HG03457 (cell line): ENCODE measurements around the gene FOXI2.

Experiments
- ATAC-seq: cut with Tn5 transposase; IDR thresholded peaks from one replicate; pipeline ENCODE4 v1.9.1; 2021; ENCODE audit warnings: moderate number of reproducible peaks; ENCODE audit not compliant: unreplicated experiment

FOXI2 gene

DNA sequence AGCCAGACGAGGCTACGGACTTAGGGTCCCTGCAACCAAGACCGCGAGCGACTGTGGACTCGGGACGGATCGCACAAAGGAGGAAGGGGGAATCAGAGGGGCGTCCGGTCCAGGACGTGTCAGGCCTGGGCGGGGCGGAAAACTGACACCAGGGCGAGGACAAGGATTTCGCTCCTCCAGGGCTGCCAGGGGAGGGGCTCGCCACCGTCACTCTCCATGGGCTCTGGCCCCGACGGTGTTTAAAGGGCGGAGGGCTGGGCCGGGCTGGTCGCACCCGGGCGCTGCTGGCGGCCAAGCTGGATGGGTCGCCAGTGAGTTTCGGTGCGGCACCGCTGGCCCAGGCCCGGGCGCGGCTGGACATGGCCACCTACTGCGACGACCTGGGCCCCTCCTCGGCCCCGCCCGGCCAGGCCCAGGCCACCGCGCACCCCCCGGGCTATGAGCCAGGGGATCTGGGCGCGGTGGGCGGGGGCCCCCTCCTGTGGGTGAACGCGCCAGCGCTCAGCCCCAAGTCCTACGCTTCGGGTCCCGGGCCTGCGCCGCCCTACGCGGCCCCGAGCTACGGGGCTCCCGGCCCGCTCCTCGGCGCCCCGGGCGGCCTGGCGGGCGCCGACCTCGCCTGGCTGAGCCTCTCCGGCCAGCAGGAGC, at the start of gene FOXI2:
Gene FOXI2 (plus strand): TSS at position 271 of the 648 bp plus-strand sequence. CDS start 89 bp downstream, at position 360.
- no peak for ATAC-seq

DNA sequence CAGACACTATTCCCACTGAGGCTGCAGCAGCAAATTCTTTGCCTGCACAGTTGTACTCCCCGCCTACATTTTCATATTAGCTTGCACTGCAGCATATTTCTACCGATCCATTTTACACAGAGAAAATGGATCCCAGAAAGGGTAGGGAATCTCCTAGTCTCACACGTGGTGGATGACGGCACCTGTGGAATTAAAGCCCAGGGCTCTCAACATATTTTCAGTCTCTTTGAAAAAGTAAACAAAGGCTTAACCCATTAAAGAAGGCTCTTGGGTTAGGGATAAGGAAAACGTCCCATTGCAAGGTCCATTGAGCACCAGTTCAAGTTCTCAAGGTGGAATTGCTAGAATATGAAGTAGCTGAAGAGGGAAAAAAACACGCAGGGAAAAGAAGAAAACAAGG, 49.4 kb upstream of the FOXI2 start:
- ATAC-seq = no peak

DNA sequence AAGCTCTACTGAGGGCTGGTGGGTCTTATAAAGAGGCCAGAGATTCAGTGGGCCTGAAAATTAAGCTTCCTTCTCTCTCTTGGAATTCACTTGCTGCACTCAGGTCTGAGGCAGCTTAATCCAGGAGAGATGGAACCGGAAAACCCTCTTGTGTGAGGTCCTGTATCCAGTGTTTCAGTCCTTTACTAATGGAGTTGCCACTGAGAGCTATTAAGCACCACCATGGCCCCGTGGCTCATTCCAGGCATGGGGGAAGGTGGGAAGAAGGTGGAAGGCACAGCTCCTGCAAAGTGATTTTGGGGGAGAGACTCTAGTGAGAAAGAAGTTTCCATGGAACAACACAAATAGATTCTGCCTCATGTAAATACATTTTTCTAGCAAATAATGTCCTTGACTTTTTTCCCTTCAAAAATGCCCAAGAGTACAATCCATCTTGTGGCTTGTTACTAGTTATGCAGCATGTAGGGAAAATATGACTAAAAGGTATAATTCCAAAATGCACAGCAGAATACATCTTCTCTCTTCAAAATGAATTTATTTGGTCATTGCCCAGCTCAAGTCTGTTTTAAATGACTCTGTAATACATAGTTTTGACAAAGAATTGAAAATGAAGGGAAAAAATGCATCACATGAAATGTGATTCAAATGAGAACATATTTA, 46.7 kb upstream of the FOXI2 start:
- ATAC-seq = no peak

DNA sequence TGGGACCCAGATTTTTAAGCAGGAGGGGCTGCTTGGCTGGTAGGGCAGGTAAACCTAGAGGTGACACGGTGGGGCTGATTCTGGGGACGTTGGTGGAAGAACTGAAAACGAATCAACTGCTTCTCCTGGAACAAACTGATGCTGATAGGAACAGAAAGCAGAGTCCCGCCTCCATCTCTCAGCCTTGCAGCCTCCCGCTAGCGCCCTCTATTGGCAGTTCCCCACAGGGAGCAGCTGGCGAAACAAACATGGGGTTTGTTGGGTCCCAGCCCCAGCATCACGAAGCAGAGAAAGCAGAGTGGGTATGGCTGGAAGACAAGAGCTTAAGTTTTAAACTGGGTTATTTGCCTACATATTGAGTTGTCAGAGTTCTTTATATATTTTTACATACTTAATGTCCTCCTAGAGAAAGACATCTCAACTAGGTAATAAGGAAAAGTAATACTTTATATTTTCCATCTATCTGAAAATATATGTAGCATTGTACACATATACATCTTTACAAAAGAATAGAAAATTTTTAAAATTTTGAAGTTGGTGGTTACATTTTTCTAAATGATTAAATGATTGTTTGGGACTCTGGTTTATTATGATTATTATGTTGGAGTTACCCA, 42.3 kb upstream of the FOXI2 start:
- no peak for ATAC-seq

GRCh38 chr10:127695431-127695830, 41.6 kb upstream of the FOXI2 start:
- no peak for ATAC-seq

- no peak for ATAC-seq
These were observed 38.1 kb upstream of the FOXI2 start for GRCh38 chr10:127698886-127699285.

GRCh38 chr10:127699311-127699710, 37.7 kb upstream of the FOXI2 start:
- ATAC-seq = no peak

- no peak for ATAC-seq
These were observed 34.7 kb upstream of the FOXI2 start for GRCh38 chr10:127702271-127702670.

- no peak for ATAC-seq
These were observed 21.7 kb upstream of the FOXI2 start for GRCh38 chr10:127715249-127715648.

DNA sequence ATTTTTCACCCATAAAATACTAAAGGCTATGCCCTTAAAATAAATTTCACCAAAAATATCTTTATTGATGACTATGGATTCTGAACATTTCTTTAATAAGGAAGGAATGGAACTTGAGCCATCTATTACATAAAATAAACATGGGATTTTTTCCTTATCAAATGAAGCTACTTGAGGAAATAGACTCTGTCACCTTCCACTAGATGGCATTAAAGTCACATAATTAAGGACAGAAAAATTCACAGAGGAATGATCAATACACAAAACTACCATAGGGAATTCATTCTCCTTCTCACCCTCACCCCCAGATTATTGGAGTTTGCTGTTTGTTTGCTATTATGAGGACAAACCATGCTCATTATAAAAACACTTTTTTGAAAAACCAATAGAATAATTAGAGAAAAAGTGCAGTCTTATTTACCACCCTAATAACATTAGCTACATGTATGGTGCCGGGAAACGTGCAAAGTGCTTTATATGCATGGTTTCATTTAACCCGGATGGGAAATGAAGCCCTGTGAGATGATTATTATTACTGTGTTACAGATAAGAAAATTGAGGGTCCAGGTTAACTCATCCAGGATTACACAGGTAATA, 21.1 kb upstream of the FOXI2 start:
- no peak for ATAC-seq

- ATAC-seq = no peak
These were observed 16.8 kb upstream of the FOXI2 start for GRCh38 chr10:127720142-127720541.

DNA sequence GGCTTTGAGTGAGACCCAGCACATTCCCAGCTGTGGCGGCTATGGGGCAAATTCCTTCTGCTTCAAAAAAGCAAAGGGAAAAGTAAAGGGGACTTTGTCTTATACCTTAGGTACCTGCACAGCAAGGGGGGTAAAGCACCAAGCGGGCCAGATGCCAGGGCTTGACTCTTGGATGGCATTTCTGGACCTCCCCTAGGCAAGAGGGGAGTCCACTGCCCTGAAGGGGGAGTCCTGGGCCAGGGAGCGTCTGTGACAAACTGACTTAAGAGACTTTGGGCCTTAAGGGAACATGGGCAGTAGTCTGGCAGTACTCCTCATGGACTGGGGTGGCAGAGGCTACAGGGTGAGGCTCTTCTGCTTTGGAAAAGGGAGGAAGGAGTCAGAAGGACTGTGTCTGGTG, 16.1 kb upstream of the FOXI2 start:
- ATAC-seq = no peak

GRCh38 chr10:127734753-127735152, 2.2 kb upstream of the FOXI2 start:
- ATAC-seq = no peak

DNA sequence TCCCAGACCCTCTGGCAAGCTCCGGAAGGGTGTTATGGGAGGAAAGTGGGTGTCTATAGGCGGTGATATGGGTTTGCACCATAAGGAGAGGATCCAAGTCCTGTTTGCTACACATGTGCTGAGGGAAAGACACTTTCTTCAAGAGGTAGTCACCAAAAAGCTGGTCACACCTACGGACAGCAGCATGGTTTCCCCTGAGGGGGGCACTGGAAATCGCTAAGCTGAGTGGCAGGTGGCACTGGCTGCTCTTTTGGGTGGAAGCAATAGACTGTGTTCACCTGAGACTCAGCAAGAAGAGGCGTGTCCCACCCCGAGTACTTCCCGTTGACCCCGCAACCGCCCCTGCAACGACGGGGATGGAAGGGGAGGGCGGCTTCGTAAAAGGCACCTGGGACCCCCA, 1.8 kb upstream of the FOXI2 start:
- ATAC-seq = no peak

DNA sequence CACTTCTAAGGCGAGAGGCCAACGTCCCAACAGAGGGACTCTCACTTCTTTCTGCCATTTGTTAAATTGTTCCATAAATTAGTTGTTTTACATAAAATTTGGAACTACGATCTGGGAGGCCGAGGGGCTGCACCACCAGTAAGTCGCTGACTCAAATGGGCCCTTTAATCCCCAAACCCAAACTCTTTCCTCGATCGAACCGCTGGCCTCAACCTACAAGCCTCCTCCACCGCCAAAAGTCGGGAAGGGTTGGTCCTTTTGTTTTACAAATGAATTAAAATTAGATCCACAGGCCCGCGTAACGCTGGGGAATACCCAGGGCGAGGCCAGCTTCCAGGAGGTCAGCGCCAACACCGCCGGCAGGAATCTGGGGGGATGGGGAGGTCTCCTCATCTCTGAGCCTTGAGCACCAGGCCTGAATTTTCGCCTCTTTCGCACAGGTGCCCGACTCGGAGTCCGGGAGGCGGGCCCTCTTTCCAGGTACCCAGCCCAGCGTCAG, 1.2 kb upstream of the FOXI2 start:
- ATAC-seq = no peak

- no peak for ATAC-seq
These were observed 617 bp upstream of the FOXI2 start for GRCh38 chr10:127736222-127736914.

- no peak for ATAC-seq
These were observed 852 bp downstream of the FOXI2 start for GRCh38 chr10:127737563-127738511.

DNA sequence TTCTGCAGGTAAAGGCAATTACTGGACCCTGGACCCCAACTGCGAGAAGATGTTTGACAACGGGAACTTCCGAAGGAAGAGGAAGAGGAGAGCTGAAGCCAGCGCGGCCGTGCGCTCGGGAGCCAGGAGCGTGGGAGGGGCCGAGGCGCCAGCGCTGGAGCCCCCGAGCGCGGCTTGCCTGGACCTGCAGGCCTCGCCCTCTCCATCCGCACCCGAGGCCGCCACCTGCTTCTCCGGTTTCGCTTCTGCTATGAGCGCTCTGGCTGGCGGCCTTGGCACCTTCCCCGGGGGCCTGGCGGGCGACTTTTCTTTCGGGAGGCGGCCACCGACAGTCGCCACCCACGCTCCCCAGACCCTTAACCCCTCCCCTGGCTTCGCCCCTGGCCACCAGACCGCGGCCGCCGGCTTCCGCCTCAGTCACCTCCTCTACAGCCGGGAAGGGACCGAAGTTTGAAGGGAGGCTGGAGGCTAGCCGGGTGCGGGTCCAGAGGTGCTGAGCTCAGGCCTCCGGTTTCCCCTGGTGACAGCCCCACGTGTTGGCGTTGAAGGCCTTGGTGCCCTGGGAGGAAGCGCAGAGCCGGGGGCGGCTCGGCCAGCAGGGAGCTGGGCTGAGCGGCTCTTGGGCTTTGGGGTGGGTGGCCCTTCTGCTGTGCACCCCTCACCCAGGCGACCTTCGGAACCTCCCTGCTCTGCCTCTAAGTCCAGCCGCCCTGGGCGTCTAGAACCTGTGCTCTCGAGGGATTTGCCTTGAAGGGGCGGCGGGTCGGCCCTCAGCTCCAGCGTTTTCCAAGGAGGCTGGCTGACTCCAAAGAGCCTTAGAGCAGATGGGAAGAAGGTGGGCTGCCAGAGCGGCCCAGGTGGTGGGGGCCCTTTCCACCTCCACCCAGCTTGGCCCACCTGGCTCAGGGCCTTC, 1.8 kb downstream of the FOXI2 start:
- no peak for ATAC-seq

DNA sequence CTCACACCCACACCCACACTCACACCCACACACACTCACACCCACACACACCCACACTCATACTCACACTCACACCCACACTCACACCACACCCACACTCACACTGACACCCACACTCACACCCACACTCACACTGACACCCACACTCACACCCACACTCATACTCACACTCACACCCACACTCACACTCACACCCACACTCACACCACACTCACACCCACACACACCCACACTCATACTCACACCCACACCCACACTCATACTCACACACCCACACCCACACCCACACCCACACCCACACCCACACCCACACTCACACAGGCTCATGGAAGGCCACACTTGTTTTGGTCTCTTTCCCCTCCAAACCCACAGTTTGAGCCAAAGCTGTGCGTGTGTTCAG, 2.9 kb downstream of the FOXI2 start:
- no peak for ATAC-seq
